HEK293T (cell line): ENCODE results near the gene RASA1.

Source experiments
- ARNT ChIP-seq: fragments of 450-650 bp; IDR thresholded peaks from 2 replicates; pipeline ENCODE4 v1.6.1; 2017; ENCODE audit warnings: mild to moderate bottlenecking
- BHLHE40 ChIP-seq: fragments of 450-650 bp; IDR thresholded peaks from 2 replicates; pipeline ENCODE4 v1.6.1; 2016; ENCODE audit warnings: mild to moderate bottlenecking, moderate library complexity, borderline replicate concordance
- FOXA1 ChIP-seq: fragments of 450-650 bp; IDR thresholded peaks from 2 replicates; pipeline ENCODE4 v1.6.1; 2016; ENCODE audit warnings: mild to moderate bottlenecking
- FOXM1 ChIP-seq: fragments of 450-650 bp; IDR thresholded peaks from 2 replicates; pipeline ENCODE4 v1.6.1; 2017; ENCODE audit warnings: mild to moderate bottlenecking, borderline replicate concordance
- HDGF ChIP-seq: fragments of 450-650 bp; IDR thresholded peaks from 2 replicates; pipeline ENCODE4 v1.6.1; 2017; ENCODE audit warnings: antibody characterized with exemption, borderline replicate concordance
- NFRKB ChIP-seq: fragments of 450-650 bp; IDR thresholded peaks from 2 replicates; pipeline ENCODE4 v1.6.1; 2016; ENCODE audit warnings: mild to moderate bottlenecking, moderate library complexity
- SP1 ChIP-seq: fragments of 450-650 bp; IDR thresholded peaks from 2 replicates; pipeline ENCODE4 v1.6.1; 2017
- SUZ12 ChIP-seq: fragments of 450-650 bp; IDR thresholded peaks from 2 replicates; pipeline ENCODE4 v1.6.1; 2016; ENCODE audit warnings: mild to moderate bottlenecking
- TARDBP ChIP-seq: fragments of 450-650 bp; IDR thresholded peaks from 2 replicates; pipeline ENCODE4 v1.6.1; 2016
- ZNF384 ChIP-seq: fragments of 450-650 bp; IDR thresholded peaks from 2 replicates; pipeline ENCODE4 v1.6.1; 2016
- TF ChIP-seq, protein P1 (sequence below): fragments of 450-650 bp; IDR thresholded peaks from 2 replicates; pipeline ENCODE4 v1.6.1; 2016

- TF ChIP-seq SP1 = no peak
- no peak for TF ChIP-seq HDGF
- TF ChIP-seq NFRKB = no peak
- no peak for TF ChIP-seq ZNF384
- no peak for TF ChIP-seq SUZ12
- no peak for TF ChIP-seq FOXM1
- TF ChIP-seq, protein P1, sequence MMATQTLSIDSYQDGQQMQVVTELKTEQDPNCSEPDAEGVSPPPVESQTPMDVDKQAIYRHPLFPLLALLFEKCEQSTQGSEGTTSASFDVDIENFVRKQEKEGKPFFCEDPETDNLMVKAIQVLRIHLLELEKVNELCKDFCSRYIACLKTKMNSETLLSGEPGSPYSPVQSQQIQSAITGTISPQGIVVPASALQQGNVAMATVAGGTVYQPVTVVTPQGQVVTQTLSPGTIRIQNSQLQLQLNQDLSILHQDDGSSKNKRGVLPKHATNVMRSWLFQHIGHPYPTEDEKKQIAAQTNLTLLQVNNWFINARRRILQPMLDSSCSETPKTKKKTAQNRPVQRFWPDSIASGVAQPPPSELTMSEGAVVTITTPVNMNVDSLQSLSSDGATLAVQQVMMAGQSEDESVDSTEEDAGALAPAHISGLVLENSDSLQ = no peak
- no peak for TF ChIP-seq BHLHE40
- no peak for TF ChIP-seq FOXA1
- no peak for TF ChIP-seq TARDBP
- TF ChIP-seq ARNT = no peak
Observed at GRCh38 chr5:87241555-87241954, 26.1 kb upstream of the RASA1 start.
